D721Med (cell line): ENCODE results near the gene FAF1.
A peak's percentile ranks its signal among the peaks of the same experiment; 100 is the strongest.

Experiments
- DNase-seq: peaks from one replicate; pipeline ENCODE4 v3.0.0; 2011; ENCODE audit warnings: low spot score; ENCODE audit not compliant: insufficient read length
- FAIRE-seq: peaks from 2 replicates; lab custom pipeline; 2011; peaks lifted over from hg19 to GRCh38; lab: Jason Lieb, UNC
- TF ChIP-seq, protein P1 (sequence below): IDR thresholded peaks from 2 replicates; pipeline ENCODE4 v1.5.1; 2012; ENCODE audit warnings: mild to moderate bottlenecking, control low read depth; ENCODE audit not compliant: insufficient read depth; ENCODE audit errors: missing control alignments

FAF1 gene

DNA sequence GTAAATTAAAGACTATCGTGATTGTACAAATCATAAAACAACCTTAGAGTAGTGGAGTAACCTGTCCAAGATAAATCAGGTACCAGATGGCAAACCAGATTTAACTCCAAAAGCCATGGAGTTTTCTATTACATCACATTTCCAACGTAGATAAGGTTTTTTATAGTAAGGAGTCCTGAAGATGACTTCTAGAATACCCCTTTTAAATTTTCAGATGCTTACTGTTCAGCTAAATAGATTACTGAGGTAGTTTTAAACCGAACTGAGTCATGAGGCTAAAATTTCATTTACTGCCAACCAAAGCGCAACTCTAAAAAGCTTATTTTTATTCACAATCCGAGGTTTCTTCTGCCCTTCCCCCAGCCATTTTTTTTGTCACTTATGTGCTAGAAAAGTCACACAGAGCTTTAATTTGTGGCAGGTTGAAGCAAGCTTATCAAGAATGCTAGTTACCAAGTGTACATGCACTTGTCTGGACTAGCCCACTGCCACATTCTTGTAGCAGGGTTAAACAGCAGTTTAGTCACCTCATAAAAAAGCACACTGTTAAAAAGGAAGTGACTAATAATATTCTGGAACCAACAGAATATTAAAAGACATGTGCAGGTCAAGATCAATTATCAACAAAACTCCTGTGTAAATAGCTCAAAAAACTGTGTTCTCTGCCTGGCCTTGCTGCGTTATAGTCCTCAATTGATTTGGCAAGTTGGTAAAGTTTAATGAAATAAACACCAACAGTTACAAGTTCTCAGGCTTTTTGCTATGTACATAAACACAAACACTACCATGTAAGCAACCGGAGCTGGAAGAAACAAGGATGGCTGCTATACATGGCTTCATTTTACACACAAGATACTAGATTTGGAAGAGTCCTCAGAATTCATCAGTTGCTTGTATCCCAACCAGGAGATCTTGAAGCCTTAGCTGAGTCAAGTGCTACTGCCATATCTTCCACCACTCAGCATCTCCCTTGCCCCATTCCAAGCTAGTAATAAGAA lies 356.5 kb downstream of the FAF1 start:
- TF ChIP-seq, protein P1, sequence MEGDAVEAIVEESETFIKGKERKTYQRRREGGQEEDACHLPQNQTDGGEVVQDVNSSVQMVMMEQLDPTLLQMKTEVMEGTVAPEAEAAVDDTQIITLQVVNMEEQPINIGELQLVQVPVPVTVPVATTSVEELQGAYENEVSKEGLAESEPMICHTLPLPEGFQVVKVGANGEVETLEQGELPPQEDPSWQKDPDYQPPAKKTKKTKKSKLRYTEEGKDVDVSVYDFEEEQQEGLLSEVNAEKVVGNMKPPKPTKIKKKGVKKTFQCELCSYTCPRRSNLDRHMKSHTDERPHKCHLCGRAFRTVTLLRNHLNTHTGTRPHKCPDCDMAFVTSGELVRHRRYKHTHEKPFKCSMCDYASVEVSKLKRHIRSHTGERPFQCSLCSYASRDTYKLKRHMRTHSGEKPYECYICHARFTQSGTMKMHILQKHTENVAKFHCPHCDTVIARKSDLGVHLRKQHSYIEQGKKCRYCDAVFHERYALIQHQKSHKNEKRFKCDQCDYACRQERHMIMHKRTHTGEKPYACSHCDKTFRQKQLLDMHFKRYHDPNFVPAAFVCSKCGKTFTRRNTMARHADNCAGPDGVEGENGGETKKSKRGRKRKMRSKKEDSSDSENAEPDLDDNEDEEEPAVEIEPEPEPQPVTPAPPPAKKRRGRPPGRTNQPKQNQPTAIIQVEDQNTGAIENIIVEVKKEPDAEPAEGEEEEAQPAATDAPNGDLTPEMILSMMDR, result no peak
- DNase-seq (no peak), FAIRE-seq (no peak)

DNA sequence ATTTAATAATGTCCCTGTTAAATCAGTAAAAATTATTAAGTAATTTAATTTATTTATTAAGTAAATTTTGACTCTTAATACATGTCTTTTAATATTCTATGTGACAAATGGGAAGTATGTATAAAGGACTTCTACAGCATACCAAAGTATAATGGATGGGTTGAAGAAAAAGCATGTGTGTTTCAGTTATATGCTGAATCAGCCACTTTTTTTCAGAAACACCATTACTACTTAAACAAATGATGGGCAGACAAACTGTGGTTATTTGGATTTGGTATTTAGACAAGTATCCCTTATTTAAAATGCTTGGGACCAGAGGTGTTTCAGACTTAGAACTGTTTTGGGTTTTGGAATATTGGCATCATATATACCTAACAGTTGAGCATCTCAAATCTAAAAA lies 360.5 kb downstream of the FAF1 start:
- no peak for FAIRE-seq
- DNase-seq, result no peak

DNA sequence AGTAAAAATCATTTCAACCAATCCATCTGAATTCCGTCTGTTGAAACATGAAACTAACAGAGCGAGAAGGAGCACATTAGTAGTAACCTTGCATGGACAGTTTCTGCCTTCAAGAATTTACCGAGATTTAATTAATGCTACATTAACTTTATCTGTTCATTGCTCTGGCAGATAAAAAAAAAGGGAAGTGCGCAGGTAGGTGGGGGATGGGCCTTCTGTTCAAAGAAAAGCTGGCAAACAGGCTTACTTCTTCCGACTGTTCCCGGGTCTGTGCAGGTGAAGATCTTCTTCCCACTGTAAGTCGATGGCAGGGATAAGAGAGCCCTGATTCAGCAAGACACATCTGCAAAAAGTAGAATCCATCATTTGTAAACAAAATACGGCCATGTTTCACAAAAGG lies 364.2 kb downstream of the FAF1 start:
- DNase-seq, result no peak
- no peak for FAIRE-seq

More for the DNA sequence above, 360.5 kb downstream of the FAF1 start:
- TF ChIP-seq, protein P1, result no peak

DNA sequence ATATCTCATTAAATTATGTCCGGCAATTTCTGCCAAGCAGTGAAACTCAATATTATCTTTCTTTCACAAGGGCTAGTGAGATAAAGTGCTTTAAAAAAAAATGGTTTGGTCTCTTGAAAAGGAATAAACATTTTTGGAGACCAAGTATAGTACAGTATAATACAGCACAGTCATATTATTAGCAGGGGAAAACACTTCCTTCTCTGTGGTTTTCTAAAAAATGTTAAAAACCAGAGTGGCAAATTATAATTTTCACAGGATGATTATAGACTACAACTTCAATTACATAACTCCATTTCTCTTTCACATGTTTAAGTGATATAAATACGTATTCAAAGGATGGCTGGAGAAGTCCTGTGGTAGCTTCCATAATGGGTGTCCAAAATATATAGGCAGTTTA lies 366.6 kb downstream of the FAF1 start:
- FAIRE-seq, result no peak

More for the DNA sequence above, 364.2 kb downstream of the FAF1 start:
- TF ChIP-seq, protein P1, result no peak

GRCh38 chr1:50591598-50591997 lies 368.5 kb downstream of the FAF1 start:
- TF ChIP-seq, protein P1, result no peak
- no peak for DNase-seq
- no peak for FAIRE-seq

More for the DNA sequence above, 366.6 kb downstream of the FAF1 start:
- TF ChIP-seq, protein P1, result no peak
- DNase-seq, result no peak

DNA sequence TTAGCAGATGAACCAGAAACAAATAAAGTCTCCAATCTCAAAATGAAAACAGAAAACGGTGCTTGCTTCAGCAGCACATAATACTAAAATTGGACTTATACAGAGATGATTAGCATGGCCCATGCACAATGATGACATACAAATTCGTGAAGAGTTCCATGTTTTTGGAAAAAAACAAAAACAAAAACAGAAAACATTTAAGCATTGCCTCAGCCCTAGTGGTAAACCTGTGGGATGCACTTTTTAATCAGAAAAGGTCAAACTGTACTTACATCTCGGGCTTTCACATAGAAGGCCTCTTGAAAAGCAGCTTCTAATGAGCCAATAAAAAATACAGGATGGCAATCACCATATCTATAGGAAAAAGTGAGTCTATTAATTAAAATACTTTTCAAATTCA lies 377.7 kb downstream of the FAF1 start:
- TF ChIP-seq, protein P1, result no peak
- no peak for FAIRE-seq

DNA sequence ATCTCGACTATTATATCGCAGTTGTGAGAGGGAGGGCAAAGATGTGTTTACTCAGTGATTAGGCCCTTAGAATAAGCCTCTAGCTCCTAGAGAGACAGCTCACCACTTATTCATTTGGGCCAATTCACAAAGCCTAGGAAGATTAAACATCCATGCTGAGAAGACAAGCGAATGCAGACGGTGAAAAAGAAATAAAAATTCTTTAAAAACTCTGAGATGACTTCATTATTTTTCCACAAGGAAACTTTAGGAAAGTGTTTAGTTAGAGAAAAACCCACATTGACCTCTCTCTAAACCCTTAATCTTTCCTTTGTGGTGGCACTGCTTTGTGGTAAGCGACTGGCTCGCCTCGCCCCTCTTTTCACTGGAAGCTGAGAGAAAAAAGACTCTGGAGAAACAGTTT lies 390.0 kb downstream of the FAF1 start:
- DNase-seq (no peak), FAIRE-seq (peak; percentile 29)
- TF ChIP-seq, protein P1, result no peak

More for the DNA sequence above, 377.7 kb downstream of the FAF1 start:
- no peak for DNase-seq
